CD8-positive, alpha-beta memory T cell (primary cell): Measurements from ENCODE around the gene STH. TPM values are rescaled to one million over a fixed set of nuclear protein-coding genes. Genes with fewer than 3 reads are reported as not detected.
A peak's percentile ranks its signal among the peaks of the same experiment; 100 is the strongest.

ENCODE experiments used
- CTCF ChIA-PET: fragments of 350-600 bp; sonication (Branson Sonifier 250); formaldehyde crosslinking; loops from one replicate; lab custom pipeline; 2021; ENCODE audit warnings: antibody characterized with exemption; lab: Charles Lee
- POLR2A ChIA-PET: fragments of 350-600 bp; sonication (Branson Sonifier 250); formaldehyde crosslinking; loops from one replicate; lab custom pipeline; 2021; ENCODE audit warnings: antibody characterized with exemption; lab: Charles Lee
- DNase-seq, 5 donors: peaks; one replicate each; pipeline versions ENCODE4 v3.0.0 to v3.0.0-alpha.2; 2020 to 2022; ENCODE audit warnings: mixed read lengths in 1 of 5
- H3K27ac ChIP-seq: one replicate; pipeline ENCODE4 v1.7.0; 2013; ENCODE audit warnings: low read depth, mild to moderate bottlenecking, low read length, moderate library complexity
- H3K27me3 ChIP-seq: 2 replicates; pipeline ENCODE4 v1.7.0; 2013; ENCODE audit warnings: low read length, mild to moderate bottlenecking; ENCODE audit not compliant: insufficient read depth, poor library complexity, severe bottlenecking
- H3K36me3 ChIP-seq: 2 replicates; pipeline ENCODE4 v1.7.0; 2013; ENCODE audit warnings: mild to moderate bottlenecking, low read length, moderate library complexity; ENCODE audit not compliant: insufficient read depth
- H3K4me1 ChIP-seq: 2 replicates; pipeline ENCODE4 v1.7.0; 2013; ENCODE audit warnings: mild to moderate bottlenecking, low read length, moderate library complexity; ENCODE audit not compliant: insufficient read depth
- H3K4me3 ChIP-seq: 2 replicates; pipeline ENCODE4 v1.7.0; 2013; ENCODE audit warnings: mild to moderate bottlenecking, low read length
- H3K9me3 ChIP-seq: 2 replicates; pipeline ENCODE4 v1.7.0; 2013; ENCODE audit warnings: mild to moderate bottlenecking, low read length
- H3K27ac Mint-ChIP-seq, 8 donors: one replicate each; pipeline ENCODE4 v1.8.0; 2020 to 2021; ENCODE audit warnings: mixed read lengths in 8 of 8, mild to moderate bottlenecking in 6 of 8, inconsistent platforms in 3 of 8, moderate library complexity in 3 of 8
- H3K27me3 Mint-ChIP-seq, 2 donors: one replicate each; pipeline ENCODE4 v1.8.0; 2020 to 2021; ENCODE audit warnings: mixed read lengths in 2 of 2, mild to moderate bottlenecking in 1 of 2, moderate library complexity in 1 of 2
- H3K36me3 Mint-ChIP-seq, 3 donors: one replicate each; pipeline ENCODE4 v1.8.0; 2020 to 2021; ENCODE audit warnings: mixed read lengths in 3 of 3, inconsistent platforms in 1 of 3, mild to moderate bottlenecking in 1 of 3
- H3K4me1 Mint-ChIP-seq, 3 donors: one replicate each; pipeline ENCODE4 v1.8.0; 2020 to 2021; ENCODE audit warnings: mixed read lengths in 3 of 3, inconsistent platforms in 1 of 3, mild to moderate bottlenecking in 1 of 3
- H3K4me3 Mint-ChIP-seq, 7 donors: one replicate each; pipeline ENCODE4 v1.8.0; 2020 to 2021; ENCODE audit warnings: mixed read lengths in 7 of 7, mild to moderate bottlenecking in 6 of 7, moderate library complexity in 4 of 7, inconsistent platforms in 2 of 7
- H3K9me3 Mint-ChIP-seq, 5 donors: one replicate each; pipeline ENCODE4 v1.8.0; 2020 to 2022; ENCODE audit warnings: mixed read lengths in 5 of 5, mild to moderate bottlenecking in 3 of 5, moderate library complexity in 2 of 5, inconsistent platforms in 1 of 5
- polyA plus RNA-seq: library from polyadenylated mRNA; unstranded; fragments of 300-500 nt; fragmentation: Illumina TruSeq; gene quantifications from one replicate; pipeline ENCODE4 v1.2.3, GENCODE V29; 2021
- total RNA-seq, 2 experiments: library from RNA; stranded (reverse); gene quantifications; one replicate each; pipeline ENCODE4 v1.2.3, GENCODE V29; 2021

STH gene
- total and polyA plus RNA-seq, 3 experiments from 2014 or later, result not detected

DNA sequence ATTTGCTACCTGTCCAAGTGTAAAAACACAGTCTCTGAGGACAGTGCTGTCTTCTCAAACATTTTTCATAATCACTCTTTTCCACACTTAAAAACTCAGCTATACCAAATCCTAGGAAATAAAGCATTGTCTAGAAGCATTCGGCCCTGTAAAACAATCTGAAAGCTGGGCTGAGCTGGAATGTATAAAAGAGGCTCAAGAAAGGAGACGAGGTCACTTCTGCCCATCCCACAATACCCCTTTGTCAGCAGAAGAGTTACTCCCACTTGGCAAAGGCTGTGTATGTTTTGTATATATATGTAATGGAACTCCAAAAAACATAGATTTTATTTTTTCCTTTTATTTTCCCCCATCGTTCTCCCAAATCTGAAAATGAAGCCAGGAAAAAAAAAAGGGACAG, 43.9 kb downstream of the STH start:
- Histone ChIP-seq H3K4me1 (no peaks in the 10 kb centered on the region), H3K4me3 (no peak overlapping the region), H3K9me3 (no peaks in the 10 kb centered on the region), H3K27me3 (no peaks in the 10 kb centered on the region), H3K27ac (no peak overlapping the region), H3K36me3 (peaks cover 33% of the 10 kb centered on the region)
- POLR2A ChIA-PET, result interaction anchor here (0.6 to 0.9 kb wide), 2 partner anchors 9 to 23 kb away, joined by 3 to 4 read pairs; no protein-coding TSS in a partner anchor
- H3K9me3 Mint-ChIP-seq, result no peaks in the 10 kb centered on the region
- H3K27me3 Mint-ChIP-seq, result no peaks in the 10 kb centered on the region
- H3K36me3 Mint-ChIP-seq, result peaks cover 4 to 91% (median 13%) of the 10 kb centered on the region in 3 donors
- no peak overlapping the region for H3K4me3 Mint-ChIP-seq
- peak overlapping the region in 2 of 8 donors; percentile 5 to 84 for H3K27ac Mint-ChIP-seq
- no peak for DNase-seq
- CTCF ChIA-PET, result interaction anchor here (0.8 to 3.9 kb wide), 6 partner anchors 9 to 168 kb away, joined by 3 to 37 read pairs (median 6); no protein-coding TSS in a partner anchor
- peaks cover 26 to 29% (median 27%) of the 10 kb centered on the region in 3 donors for H3K4me1 Mint-ChIP-seq

DNA sequence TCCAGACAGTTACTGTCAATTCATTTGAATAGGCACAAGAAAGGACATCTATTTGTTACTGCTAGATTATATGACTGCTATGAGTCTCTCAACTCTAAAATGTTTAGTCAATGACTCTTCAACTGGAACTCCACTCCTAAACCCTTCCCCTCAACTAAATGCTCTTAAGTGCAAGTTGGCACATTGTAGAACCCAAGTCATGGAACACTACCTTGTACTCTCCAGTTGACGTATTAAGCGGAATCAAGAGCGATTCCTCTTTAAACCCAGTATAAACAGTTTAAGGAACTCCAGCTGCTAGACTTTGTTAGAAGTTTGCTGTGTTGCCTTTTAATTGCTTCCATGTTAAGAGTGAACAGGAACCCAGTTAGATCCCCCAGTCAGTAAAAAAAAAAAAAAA, 44.6 kb downstream of the STH start:
- no peaks in the 10 kb centered on the region for H3K4me1 ChIP-seq
- no peaks in the 10 kb centered on the region for H3K27me3 Mint-ChIP-seq
- H3K36me3 ChIP-seq, result peaks cover 27% of the 10 kb centered on the region
- H3K4me1 Mint-ChIP-seq, result peaks cover 22 to 27% (median 25%) of the 10 kb centered on the region in 3 donors
- DNase-seq, result no peak
- H3K27me3 ChIP-seq, result no peaks in the 10 kb centered on the region
- H3K4me3 ChIP-seq, result no peak overlapping the region
- no peak overlapping the region for H3K27ac ChIP-seq
- peak overlapping the region in 6 of 8 donors; percentile 5 to 84 (median 38) for H3K27ac Mint-ChIP-seq
- no peaks in the 10 kb centered on the region for H3K9me3 ChIP-seq
- peak overlapping the region in 1 of 7 donors; percentile 37 for H3K4me3 Mint-ChIP-seq
- ChIA-PET CTCF (interaction anchor here (1.2 to 3.9 kb wide), 14 partner anchors 8 to 174 kb away, joined by 3 to 37 read pairs (median 6); partner anchors contain the start of gene KANSL1), POLR2A (interaction anchor here (0.9 to 2.5 kb wide), 3 partner anchors 23 to 169 kb away, joined by 3 to 17 read pairs (median 9); partner anchors contain the start of gene KANSL1)
- no peaks in the 10 kb centered on the region for H3K9me3 Mint-ChIP-seq
- peaks cover 0 to 89% (median 10%) of the 10 kb centered on the region in 3 donors for H3K36me3 Mint-ChIP-seq

DNA sequence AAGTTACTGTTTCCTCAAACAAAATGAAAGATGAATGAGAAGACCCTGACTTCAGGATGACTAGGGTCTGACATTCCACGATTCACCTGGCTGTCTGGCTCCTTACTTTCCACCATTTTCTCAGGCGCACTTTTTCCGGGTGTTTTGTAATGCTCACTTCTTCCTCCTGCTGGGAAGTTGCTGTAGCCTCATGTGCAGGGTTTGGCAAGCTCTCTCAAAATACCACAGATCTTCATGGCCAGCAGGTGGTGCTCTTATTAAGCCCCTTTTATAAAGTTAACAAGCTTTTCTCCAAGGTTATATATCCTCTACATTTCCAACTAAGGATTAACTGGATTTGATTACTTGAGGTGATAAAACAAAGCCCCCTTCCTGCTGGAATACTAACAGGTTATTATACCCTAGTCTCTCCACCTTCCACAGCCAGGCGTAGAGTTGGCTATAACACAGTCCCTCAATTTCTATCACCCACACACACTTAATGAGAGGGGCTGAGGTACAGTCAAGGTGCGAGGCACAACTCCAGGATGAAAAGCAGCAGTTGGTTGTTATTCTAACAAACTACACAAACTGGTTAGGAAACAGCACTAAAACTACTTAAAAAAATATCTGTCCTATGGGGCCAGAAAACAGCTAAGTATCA, 45.4 kb downstream of the STH start:
- H3K36me3 ChIP-seq, result peaks cover 25% of the 10 kb centered on the region
- CTCF ChIA-PET, result interaction anchor here (1.0 to 3.9 kb wide), 19 partner anchors 9 to 174 kb away, joined by 3 to 37 read pairs (median 6); partner anchors contain the start of gene KANSL1

DNA sequence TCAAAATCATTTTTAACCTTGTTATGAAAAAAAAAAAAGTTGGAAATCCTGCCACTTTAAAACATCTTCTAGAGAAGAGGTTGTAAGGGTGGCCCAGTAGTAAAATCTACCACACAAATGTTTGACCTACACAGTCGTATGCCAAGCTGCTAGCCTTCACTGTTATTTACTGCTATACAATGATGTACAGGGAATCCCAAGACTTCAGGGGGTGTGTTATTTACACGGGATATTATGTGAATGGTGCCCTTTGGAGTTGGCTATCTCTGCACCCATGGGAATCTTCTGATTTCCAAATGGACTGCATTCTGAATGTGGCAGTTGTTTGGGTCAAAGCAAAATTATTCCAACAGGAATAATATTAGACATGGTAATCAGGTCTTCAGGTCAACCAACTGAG, 45.9 kb downstream of the STH start:
- H3K36me3 ChIP-seq, result peaks cover 25% of the 10 kb centered on the region
- H3K27me3 ChIP-seq, result no peaks in the 10 kb centered on the region
- ChIA-PET CTCF (interaction anchor here (1.0 to 3.9 kb wide), 17 partner anchors 9 to 173 kb away, joined by 3 to 37 read pairs (median 6); partner anchors contain the start of gene KANSL1), POLR2A (interaction anchor here (1.0 to 2.5 kb wide), 3 partner anchors 142 to 168 kb away, joined by 5 to 17 read pairs (median 9); partner anchors contain the start of gene KANSL1)
- Mint-ChIP-seq H3K4me3 (no peak overlapping the region), H3K9me3 (no peaks in the 10 kb centered on the region), H3K27me3 (peaks cover 0 to 2% of the 10 kb centered on the region in 2 donors), H3K4me1 (peaks cover 22 to 27% (median 25%) of the 10 kb centered on the region in 3 donors), H3K36me3 (peaks cover 0 to 88% (median 11%) of the 10 kb centered on the region in 3 donors), H3K27ac (peak overlapping the region in 5 of 8 donors; percentile 5 to 80 (median 67))
- no peak for DNase-seq
- no peaks in the 10 kb centered on the region for H3K4me1 ChIP-seq
- H3K4me3 ChIP-seq, result no peak overlapping the region
- H3K9me3 ChIP-seq, result no peaks in the 10 kb centered on the region
- H3K27ac ChIP-seq, result no peak overlapping the region

More for the DNA sequence above, 45.4 kb downstream of the STH start:
- POLR2A ChIA-PET, result interaction anchor here (1.0 to 2.5 kb wide), 3 partner anchors 142 to 168 kb away, joined by 5 to 17 read pairs (median 9); partner anchors contain the start of gene KANSL1
- Histone ChIP-seq H3K4me3 (no peak overlapping the region), H3K27me3 (no peaks in the 10 kb centered on the region), H3K9me3 (no peaks in the 10 kb centered on the region), H3K4me1 (no peaks in the 10 kb centered on the region), H3K27ac (no peak overlapping the region)
- Mint-ChIP-seq H3K4me1 (peaks cover 22 to 27% (median 25%) of the 10 kb centered on the region in 3 donors), H3K27me3 (peaks cover 0 to under 1% of the 10 kb centered on the region in 2 donors), H3K27ac (peak overlapping the region; percentile 5 to 89 (median 62)), H3K9me3 (no peaks in the 10 kb centered on the region), H3K36me3 (peaks cover 0 to 88% (median 11%) of the 10 kb centered on the region in 3 donors), H3K4me3 (no peak overlapping the region)
- peak; percentile 28 to 61 (median 32) for DNase-seq

- Mint-ChIP-seq H3K36me3 (peaks cover 0 to 88% (median 9%) of the 10 kb centered on the region in 3 donors), H3K27me3 (peaks cover 0 to 2% of the 10 kb centered on the region in 2 donors), H3K4me3 (no peak overlapping the region), H3K9me3 (no peaks in the 10 kb centered on the region), H3K4me1 (peaks cover 19 to 27% (median 25%) of the 10 kb centered on the region in 3 donors), H3K27ac (peak overlapping the region in 7 of 8 donors; percentile 5 to 78 (median 29))
- Histone ChIP-seq H3K36me3 (peaks cover 25% of the 10 kb centered on the region), H3K4me3 (no peak overlapping the region), H3K27ac (no peak overlapping the region), H3K4me1 (no peaks in the 10 kb centered on the region), H3K27me3 (no peaks in the 10 kb centered on the region), H3K9me3 (no peaks in the 10 kb centered on the region)
- CTCF ChIA-PET, result interaction anchor here (2.0 to 3.9 kb wide), 4 partner anchors 12 to 166 kb away, joined by 5 to 37 read pairs (median 18); no protein-coding TSS in a partner anchor
- POLR2A ChIA-PET, result interaction anchor here (0.6 to 2.5 kb wide), 2 partner anchors 38 to 148 kb away, joined by 3 to 17 read pairs; partner anchors contain the start of gene KANSL1
- DNase-seq, result no peak
These were observed 46.6 kb downstream of the STH start for GRCh38 chr17:46045639-46046038.

GRCh38 chr17:46046957-46047356, 47.9 kb downstream of the STH start:
- H3K4me1 ChIP-seq, result no peaks in the 10 kb centered on the region
- no peak for DNase-seq
- H3K4me3 Mint-ChIP-seq, result no peak overlapping the region
- H3K9me3 ChIP-seq, result no peaks in the 10 kb centered on the region
- peaks cover 0 to 90% (median 7%) of the 10 kb centered on the region in 3 donors for H3K36me3 Mint-ChIP-seq
- no peak overlapping the region for H3K27ac Mint-ChIP-seq
- ChIA-PET POLR2A (interaction anchor here (0.6 kb wide), 1 partner anchor 17 kb away, joined by 3 read pairs; no protein-coding TSS in a partner anchor), CTCF (interaction anchor here (0.7 to 3.9 kb wide), 4 partner anchors 10 to 166 kb away, joined by 3 to 37 read pairs (median 8); no protein-coding TSS in a partner anchor)
- peaks cover 0 to 2% of the 10 kb centered on the region in 2 donors for H3K27me3 Mint-ChIP-seq
- no peaks in the 10 kb centered on the region for H3K9me3 Mint-ChIP-seq
- no peaks in the 10 kb centered on the region for H3K27me3 ChIP-seq
- H3K27ac ChIP-seq, result no peak overlapping the region
- no peak overlapping the region for H3K4me3 ChIP-seq
- peaks cover 27 to 37% (median 32%) of the 10 kb centered on the region in 3 donors for H3K4me1 Mint-ChIP-seq
- H3K36me3 ChIP-seq, result peaks cover 27% of the 10 kb centered on the region

DNA sequence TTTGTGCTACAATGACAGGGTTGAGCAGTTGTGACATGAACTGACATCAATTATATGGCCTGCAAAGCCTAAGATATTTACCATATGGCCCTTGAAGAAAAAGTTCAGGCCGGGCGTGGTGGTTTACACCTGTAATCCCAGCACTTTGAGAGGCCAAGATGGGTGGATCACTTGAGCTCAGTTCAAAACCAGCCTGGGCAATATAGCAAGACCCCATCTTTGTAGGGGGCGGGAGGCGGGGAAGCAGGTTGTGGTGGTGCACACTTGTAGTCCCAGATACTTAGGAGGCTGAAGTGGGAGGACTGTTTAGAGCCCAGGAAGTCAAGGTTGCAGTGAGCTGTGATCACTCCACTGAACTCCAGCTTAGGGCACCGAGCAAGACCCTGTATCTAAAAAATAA, 48.3 kb downstream of the STH start:
- no peak overlapping the region for H3K4me3 Mint-ChIP-seq
- no peaks in the 10 kb centered on the region for H3K9me3 ChIP-seq
- peak overlapping the region in 1 of 8 donors; percentile 15 for H3K27ac Mint-ChIP-seq
- ChIA-PET CTCF (interaction anchor here (0.7 to 3.3 kb wide), 2 partner anchors 90 to 166 kb away, joined by 3 to 11 read pairs; no protein-coding TSS in a partner anchor), POLR2A (no interaction called here)
- H3K4me3 ChIP-seq, result no peak overlapping the region
- no peaks in the 10 kb centered on the region for H3K9me3 Mint-ChIP-seq
- peaks cover 0 to 89% (median 7%) of the 10 kb centered on the region in 3 donors for H3K36me3 Mint-ChIP-seq
- no peak for DNase-seq
- H3K27me3 Mint-ChIP-seq, result peaks cover 0 to 2% of the 10 kb centered on the region in 2 donors
- no peaks in the 10 kb centered on the region for H3K27me3 ChIP-seq
- H3K4me1 Mint-ChIP-seq, result peaks cover 31 to 42% (median 37%) of the 10 kb centered on the region in 3 donors
- H3K36me3 ChIP-seq, result peaks cover 27% of the 10 kb centered on the region
- H3K4me1 ChIP-seq, result no peaks in the 10 kb centered on the region
- no peak overlapping the region for H3K27ac ChIP-seq
